NCI-H1436 treated with DMSO at 0.1 percent for 48 hours (cell line): ENCODE measurements around the gene KRTAP19-8.

ENCODE experiments used
- DNase-seq: peaks from one replicate; lab custom pipeline; 2025; lab: John Stamatoyannopoulos, UW

Gene KRTAP19-8

GRCh38 chr21:31038376-31038775 lies at the start of gene KRTAP19-8:
TSS of gene KRTAP19-8 (minus strand) at chr21:31038476. CDS start at chr21:31038443, 33 bp downstream.
- no peak for DNase-seq

- no peak for DNase-seq
Observed at GRCh38 chr21:31087639-31088473, 49.6 kb upstream of the KRTAP19-8 start.

- no peak for DNase-seq
Observed at GRCh38 chr21:31084689-31085088, 46.4 kb upstream of the KRTAP19-8 start.

- no peak for DNase-seq
Observed at GRCh38 chr21:31078796-31079195, 40.5 kb upstream of the KRTAP19-8 start.

- DNase-seq = no peak
Observed at GRCh38 chr21:31078216-31078615, 39.9 kb upstream of the KRTAP19-8 start.

GRCh38 chr21:31075848-31076247 lies 37.6 kb upstream of the KRTAP19-8 start:
- no peak for DNase-seq

- DNase-seq = no peak
Observed at GRCh38 chr21:31072533-31072932, 34.3 kb upstream of the KRTAP19-8 start.

GRCh38 chr21:31064803-31065202 lies 26.5 kb upstream of the KRTAP19-8 start:
- no peak for DNase-seq

GRCh38 chr21:31052489-31053142 lies 14.3 kb upstream of the KRTAP19-8 start:
- DNase-seq = no peak

GRCh38 chr21:31050577-31051157 lies 12.4 kb upstream of the KRTAP19-8 start:
- DNase-seq = no peak

GRCh38 chr21:31045841-31046240 lies 7.6 kb upstream of the KRTAP19-8 start:
- DNase-seq = no peak

GRCh38 chr21:31043471-31043870 lies 5.2 kb upstream of the KRTAP19-8 start:
- DNase-seq = no peak

GRCh38 chr21:31042080-31042464 lies 3.8 kb upstream of the KRTAP19-8 start:
- no peak for DNase-seq

- DNase-seq = no peak
Observed at GRCh38 chr21:31041295-31042079, 3.2 kb upstream of the KRTAP19-8 start.

- DNase-seq = no peak
Observed at GRCh38 chr21:31034378-31034777, 3.9 kb downstream of the KRTAP19-8 start.

GRCh38 chr21:31030367-31031106 lies 7.7 kb downstream of the KRTAP19-8 start:
- DNase-seq = no peak

GRCh38 chr21:31023680-31024079 lies 14.6 kb downstream of the KRTAP19-8 start:
- no peak for DNase-seq

GRCh38 chr21:31022306-31022705 lies 16.0 kb downstream of the KRTAP19-8 start:
- DNase-seq = no peak

GRCh38 chr21:31018232-31018631 lies 20.0 kb downstream of the KRTAP19-8 start:
- no peak for DNase-seq

GRCh38 chr21:31014891-31015290 lies 23.4 kb downstream of the KRTAP19-8 start:
- no peak for DNase-seq
